ENCODE measurements around the gene COL4A1.

Gene COL4A1

GRCh38 chr13:110246530-110246929, 60.4 kb downstream of the COL4A1 start:
- DNase-seq (ENCODE audit: low read depth) = no peak
- TF ChIP-seq, protein P1, sequence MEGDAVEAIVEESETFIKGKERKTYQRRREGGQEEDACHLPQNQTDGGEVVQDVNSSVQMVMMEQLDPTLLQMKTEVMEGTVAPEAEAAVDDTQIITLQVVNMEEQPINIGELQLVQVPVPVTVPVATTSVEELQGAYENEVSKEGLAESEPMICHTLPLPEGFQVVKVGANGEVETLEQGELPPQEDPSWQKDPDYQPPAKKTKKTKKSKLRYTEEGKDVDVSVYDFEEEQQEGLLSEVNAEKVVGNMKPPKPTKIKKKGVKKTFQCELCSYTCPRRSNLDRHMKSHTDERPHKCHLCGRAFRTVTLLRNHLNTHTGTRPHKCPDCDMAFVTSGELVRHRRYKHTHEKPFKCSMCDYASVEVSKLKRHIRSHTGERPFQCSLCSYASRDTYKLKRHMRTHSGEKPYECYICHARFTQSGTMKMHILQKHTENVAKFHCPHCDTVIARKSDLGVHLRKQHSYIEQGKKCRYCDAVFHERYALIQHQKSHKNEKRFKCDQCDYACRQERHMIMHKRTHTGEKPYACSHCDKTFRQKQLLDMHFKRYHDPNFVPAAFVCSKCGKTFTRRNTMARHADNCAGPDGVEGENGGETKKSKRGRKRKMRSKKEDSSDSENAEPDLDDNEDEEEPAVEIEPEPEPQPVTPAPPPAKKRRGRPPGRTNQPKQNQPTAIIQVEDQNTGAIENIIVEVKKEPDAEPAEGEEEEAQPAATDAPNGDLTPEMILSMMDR (IDR thresholded peaks at IDR 0.05; ENCODE audit: insufficient read depth, low read depth, low read length, missing control alignments) = no peak
- no peak overlapping the region for H3K4me3 ChIP-seq (ENCODE audit: low read depth, low read length)

GRCh38 chr13:110245416-110245899, 61.5 kb downstream of the COL4A1 start:
- DNase-seq (ENCODE audit: low read depth) = no peak
- H3K4me3 ChIP-seq (ENCODE audit: low read depth, low read length) = no peak overlapping the region
- TF ChIP-seq, protein P1 (IDR thresholded peaks at IDR 0.05; ENCODE audit: insufficient read depth, low read depth, low read length, missing control alignments) = no peak

DNA sequence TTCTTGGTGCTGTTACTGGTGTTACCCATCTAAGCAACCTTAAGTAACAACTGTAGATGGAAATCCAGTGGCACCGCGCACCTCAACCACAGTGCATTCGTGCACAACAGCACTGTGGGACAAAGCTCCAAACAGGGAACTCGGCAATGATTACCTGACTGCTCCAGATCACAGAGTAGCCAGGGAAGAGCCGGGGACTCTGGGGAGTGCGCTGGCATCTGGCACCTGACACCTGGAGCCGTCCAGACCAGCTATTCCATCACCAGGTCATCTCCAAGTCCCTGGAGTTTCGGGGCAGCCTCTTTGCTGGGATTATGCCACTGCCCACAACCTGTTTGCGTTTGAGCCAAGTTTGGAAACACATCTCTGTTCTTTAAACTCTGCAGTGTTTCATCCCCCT, 62.0 kb downstream of the COL4A1 start:
- no peak overlapping the region for H3K4me3 ChIP-seq (ENCODE audit: low read depth, low read length)
- TF ChIP-seq, protein P1 (IDR thresholded peaks at IDR 0.05; ENCODE audit: insufficient read depth, low read depth, low read length, missing control alignments) = no peak
- no peak for DNase-seq (ENCODE audit: low read depth)

DNA sequence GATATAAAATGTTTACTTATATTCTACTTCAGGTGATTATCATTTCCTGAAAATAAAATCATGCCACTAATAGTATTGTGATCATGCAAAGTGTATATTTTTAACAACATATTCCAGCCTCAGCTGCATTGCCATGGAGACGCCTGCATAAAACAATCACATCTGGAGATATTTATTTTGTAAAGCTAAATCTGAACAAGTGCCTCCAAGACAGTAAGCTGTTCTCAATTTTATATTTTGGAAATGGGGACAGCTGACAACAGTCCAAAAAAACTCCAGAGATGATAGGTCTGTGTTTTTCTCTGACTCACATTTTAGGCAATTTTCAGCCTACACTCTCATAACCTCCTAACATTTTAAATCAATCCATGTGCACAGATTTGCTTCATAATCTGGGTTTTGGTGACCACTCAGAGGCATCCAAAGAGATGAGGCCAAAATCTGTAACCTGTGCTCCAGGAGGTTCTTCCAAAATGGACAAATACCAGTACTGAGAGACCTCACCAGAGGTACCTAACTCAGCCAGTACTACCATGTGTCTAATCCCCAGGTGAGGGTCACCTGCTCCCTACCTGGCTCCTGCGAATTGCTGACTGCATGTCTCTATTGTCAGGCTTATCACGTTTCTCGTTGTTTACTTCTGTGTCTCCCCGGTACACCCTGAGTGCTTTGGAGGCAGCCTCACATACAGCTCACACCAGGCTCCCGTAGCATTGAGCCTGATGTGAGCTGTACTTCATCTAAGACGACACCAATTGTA, 62.7 kb downstream of the COL4A1 start:
- no peak for DNase-seq (ENCODE audit: low read depth)
- TF ChIP-seq, protein P1 (IDR thresholded peaks at IDR 0.05; ENCODE audit: insufficient read depth, low read depth, low read length, missing control alignments) = no peak

GRCh38 chr13:110242615-110243014, 64.3 kb downstream of the COL4A1 start:
- TF ChIP-seq, protein P1 (IDR thresholded peaks at IDR 0.05; ENCODE audit: insufficient read depth, low read depth, low read length, missing control alignments) = no peak
- no peak overlapping the region for H3K4me3 ChIP-seq (ENCODE audit: low read depth, low read length)
- no peak for DNase-seq (ENCODE audit: low read depth)

More for the DNA sequence above, 62.7 kb downstream of the COL4A1 start:
- H3K4me3 ChIP-seq (ENCODE audit: low read depth, low read length) = no peak overlapping the region

- no peak for DNase-seq (ENCODE audit: low read depth)
- H3K4me3 ChIP-seq (ENCODE audit: low read depth, low read length) = no peak overlapping the region
- TF ChIP-seq, protein P1 (IDR thresholded peaks at IDR 0.05; ENCODE audit: insufficient read depth, low read depth, low read length, missing control alignments) = no peak
Measured at GRCh38 chr13:110240943-110241342, 66.0 kb downstream of the COL4A1 start.

- no peak overlapping the region for H3K4me3 ChIP-seq (ENCODE audit: low read depth, low read length)
- TF ChIP-seq, protein P1 (IDR thresholded peaks at IDR 0.05; ENCODE audit: insufficient read depth, low read depth, low read length, missing control alignments) = no peak
Measured at GRCh38 chr13:110240352-110240751, 66.6 kb downstream of the COL4A1 start.

More at GRCh38 chr13:110240352-110240751, 66.6 kb downstream of the COL4A1 start:
- DNase-seq (ENCODE audit: low read depth) = no peak
